Neuronal stem cell (in vitro differentiated cells): ENCODE measurements around the gene FANCD2.
A peak's percentile ranks its signal among the peaks of the same experiment; 100 is the strongest.
"Not testable (repeated sequence)": the region's sequence is repeated elsewhere in the genome, so short reads cannot be mapped to it uniquely, and the experiment has no call there.

Experiments used
- DNase-seq: peaks from one replicate; pipeline ENCODE4 v3.0.0-alpha.2; 2013; ENCODE audit warnings: low spot score
- H2AFZ ChIP-seq: one replicate; pipeline ENCODE4 v1.6.1; 2013; ENCODE audit warnings: mild to moderate bottlenecking, low read length, inconsistent platforms
- H2AK5ac ChIP-seq: 2 replicates; pipeline ENCODE4 v1.6.1; 2013; ENCODE audit warnings: low read depth, mild to moderate bottlenecking, inconsistent platforms, low read length, moderate library complexity, mixed read lengths
- H2BK120ac ChIP-seq: 2 replicates; pipeline ENCODE4 v1.6.1; 2013; ENCODE audit warnings: low read depth, mild to moderate bottlenecking, inconsistent platforms, low read length, moderate library complexity, mixed read lengths
- H2BK12ac ChIP-seq: one replicate; pipeline ENCODE4 v1.6.1; 2013; ENCODE audit warnings: low read length, inconsistent platforms
- H2BK15ac ChIP-seq: 2 replicates; pipeline ENCODE4 v1.6.1; 2013; ENCODE audit warnings: mild to moderate bottlenecking, low read length, inconsistent platforms, mixed read lengths
- H2BK5ac ChIP-seq: one replicate; pipeline ENCODE4 v1.6.1; 2013; ENCODE audit warnings: inconsistent platforms, mild to moderate bottlenecking, low read length, moderate library complexity
- H3K14ac ChIP-seq: one replicate; pipeline ENCODE4 v1.6.1; 2013; ENCODE audit warnings: low read length, inconsistent platforms
- H3K18ac ChIP-seq: 2 replicates; pipeline ENCODE4 v1.6.1; 2013; ENCODE audit warnings: low read length, inconsistent platforms
- H3K23ac ChIP-seq: 2 replicates; pipeline ENCODE4 v1.6.1; 2013; ENCODE audit warnings: low read depth, mild to moderate bottlenecking, mixed read lengths, low read length, inconsistent platforms; ENCODE audit not compliant: poor library complexity
- H3K27ac ChIP-seq: replicated peaks from 3 replicates; pipeline ENCODE4 v1.5.1; 2013; ENCODE audit warnings: low read length, inconsistent platforms
- H3K27me3 ChIP-seq, 3 experiments: 2 replicates each; pipeline ENCODE4 v1.6.1; 2013; ENCODE audit warnings: low read length in 3 of 3, mild to moderate bottlenecking in 2 of 3, inconsistent platforms in 1 of 3, low read depth in 1 of 3, mixed read lengths in 1 of 3, moderate library complexity in 1 of 3; ENCODE audit not compliant: control insufficient read depth in 3 of 3, insufficient read depth in 3 of 3
- H3K36me3 ChIP-seq, 2 donors: replicated peaks in 1 of 2; 2 replicates each; pipeline ENCODE4 v1.6.1; 2013; ENCODE audit warnings: low read length in 2 of 2; ENCODE audit not compliant: control insufficient read depth in 2 of 2, insufficient read depth in 2 of 2
- H3K4ac ChIP-seq: 2 replicates; pipeline ENCODE4 v1.6.1; 2013; ENCODE audit warnings: inconsistent platforms, mild to moderate bottlenecking, low read length, moderate library complexity
- H3K4me1 ChIP-seq, 2 donors: 1 replicate in 1 of 2; 2 replicates in 1 of 2; pipeline ENCODE4 v1.6.1; 2013; ENCODE audit warnings: low read length in 2 of 2, low read depth in 1 of 2; ENCODE audit not compliant: control insufficient read depth in 2 of 2, insufficient read depth in 1 of 2
- H3K4me2 ChIP-seq: one replicate; pipeline ENCODE4 v1.6.1; 2013; ENCODE audit warnings: mild to moderate bottlenecking, low read length, inconsistent platforms; ENCODE audit not compliant: insufficient read depth, poor library complexity, severe bottlenecking
- H3K4me3 ChIP-seq, 2 donors: 2 replicates each; pipeline ENCODE4 v1.5.1; 2013; ENCODE audit warnings: low read length in 2 of 2, mild to moderate bottlenecking in 2 of 2, inconsistent platforms in 1 of 2, moderate library complexity in 1 of 2
- H3K79me1 ChIP-seq: one replicate; pipeline ENCODE4 v1.6.1; 2013; ENCODE audit warnings: low read depth, mild to moderate bottlenecking, inconsistent platforms, low read length, moderate library complexity
- H3K9ac ChIP-seq: one replicate; pipeline ENCODE4 v1.6.1; 2013; ENCODE audit warnings: mild to moderate bottlenecking, low read depth, low read length, inconsistent platforms; ENCODE audit not compliant: poor library complexity
- H3K9me3 ChIP-seq, 2 donors: replicated peaks in 1 of 2; 2 replicates each; pipeline versions ENCODE3 to v1.6.1; 2013; ENCODE audit warnings: low read length in 2 of 2, mild to moderate bottlenecking in 2 of 2, inconsistent platforms in 1 of 2, low read depth in 1 of 2, mixed read lengths in 1 of 2, moderate library complexity in 1 of 2; ENCODE audit not compliant: control insufficient read depth in 2 of 2, insufficient read depth in 1 of 2
- H4K8ac ChIP-seq: one replicate; pipeline ENCODE4 v1.6.1; 2013; ENCODE audit warnings: low read depth, mild to moderate bottlenecking, inconsistent platforms, low read length, moderate library complexity
- H4K91ac ChIP-seq: one replicate; pipeline ENCODE4 v1.6.1; 2013; ENCODE audit warnings: low read length, low read depth, mild to moderate bottlenecking, inconsistent platforms; ENCODE audit not compliant: poor library complexity
- WGBS, 2 donors: extraction: QIAGEN DNeasy Blood & Tissue Kit; methylation state at CpG; one replicate each; pipeline ENCODE4 v1.1.7; 2013; ENCODE audit warnings: missing lambda C conversion rate in 2 of 2, mixed read lengths in 1 of 2; ENCODE audit not compliant: insufficient read length in 2 of 2, insufficient replicate concordance in 1 of 2; ENCODE audit errors: extremely low coverage in 2 of 2; 5-methylcytosine and 5-hydroxymethylcytosine counted together

The FANCD2 gene

GRCh38 chr3:10006762-10007090, 19.5 kb upstream of the FANCD2 start:
- WGBS, 2 donors: no CpG with 5 or more reads among the region's 8 CpGs
- Histone ChIP-seq H3K79me1 (peaks cover 4% of the 10 kb centered on the region), H3K14ac (no peak overlapping the region), H3K27me3 (no peaks in the 10 kb centered on the region), H3K9me3 (no peaks in the 10 kb centered on the region), H2BK5ac (no peak overlapping the region), H3K4ac (no peak overlapping the region), H3K18ac (no peak overlapping the region), H2BK15ac (no peak overlapping the region), H4K8ac (no peak overlapping the region), H3K4me1 (peaks cover 2 to 14% of the 10 kb centered on the region in 2 donors), H3K9ac (no peak overlapping the region), H3K23ac (no peak overlapping the region), H4K91ac (no peak overlapping the region), H3K4me3 (no peak overlapping the region), H2AK5ac (no peak overlapping the region), H2AFZ (no peak overlapping the region), H3K27ac (no peak overlapping the region), H2BK120ac (no peak overlapping the region), H3K36me3 (peaks cover 10 to 50% of the 10 kb centered on the region in 2 donors), H2BK12ac (no peak overlapping the region), H3K4me2 (no peak overlapping the region)
- DNase-seq: no peak

GRCh38 chr3:10007126-10007782, 19.0 kb upstream of the FANCD2 start:
- Histone ChIP-seq H2BK12ac (no peak overlapping the region), H3K79me1 (peaks cover 4% of the 10 kb centered on the region), H3K36me3 (peaks cover 10 to 45% of the 10 kb centered on the region in 2 donors), H4K91ac (no peak overlapping the region), H3K27ac (no peak overlapping the region), H2BK5ac (no peak overlapping the region), H3K9me3 (no peaks in the 10 kb centered on the region), H3K4ac (no peak overlapping the region), H2BK120ac (no peak overlapping the region), H3K18ac (no peak overlapping the region), H2BK15ac (no peak overlapping the region), H3K4me3 (no peak overlapping the region), H3K9ac (no peak overlapping the region), H3K14ac (no peak overlapping the region), H3K4me1 (peaks cover 2 to 14% of the 10 kb centered on the region in 2 donors), H3K23ac (no peak overlapping the region), H3K27me3 (no peaks in the 10 kb centered on the region), H2AFZ (no peak overlapping the region), H2AK5ac (no peak overlapping the region), H4K8ac (no peak overlapping the region), H3K4me2 (no peak overlapping the region)
- no CpG with 5 or more reads among the region's 7 CpGs for WGBS, 2 donors
- no peak for DNase-seq

GRCh38 chr3:10008216-10008587, 18.0 kb upstream of the FANCD2 start:
- not testable (repeated sequence) for H3K4me2 ChIP-seq, H3K4me3 ChIP-seq, H2BK5ac ChIP-seq, H3K14ac ChIP-seq, H3K9ac ChIP-seq, H4K91ac ChIP-seq, H3K27me3 ChIP-seq, H3K79me1 ChIP-seq, H2BK120ac ChIP-seq, DNase-seq, H2AFZ ChIP-seq, H3K18ac ChIP-seq, H2BK15ac ChIP-seq, H4K8ac ChIP-seq, H3K4ac ChIP-seq, H3K27ac ChIP-seq, H2AK5ac ChIP-seq, H3K9me3 ChIP-seq, H2BK12ac ChIP-seq, H3K23ac ChIP-seq
- WGBS, 2 donors: no CpG with 5 or more reads among the region's 4 CpGs
- Histone ChIP-seq H3K36me3 (peaks cover 6 to 36% of the 10 kb centered on the region in 2 donors), H3K4me1 (peaks cover 2 to 14% of the 10 kb centered on the region in 2 donors)

GRCh38 chr3:10008588-10009344, 17.5 kb upstream of the FANCD2 start:
- peak overlapping the region in 1 of 2 donors; percentile 75 for H3K4me3 ChIP-seq
- H2BK120ac ChIP-seq: no peak overlapping the region
- no peak overlapping the region for H2AFZ ChIP-seq
- no peaks in the 10 kb centered on the region for H3K9me3 ChIP-seq
- peaks cover 4 to 30% of the 10 kb centered on the region in 2 donors for H3K36me3 ChIP-seq
- peak; percentile 73 for DNase-seq
- H3K27me3 ChIP-seq: no peaks in the 10 kb centered on the region
- peaks cover 2% of the 10 kb centered on the region for H3K79me1 ChIP-seq
- no peak overlapping the region for H3K18ac ChIP-seq
- H3K4ac ChIP-seq: no peak overlapping the region
- H3K27ac ChIP-seq: no peak overlapping the region
- no peak overlapping the region for H4K91ac ChIP-seq
- peak overlapping the region; percentile 63 for H3K4me2 ChIP-seq
- no peak overlapping the region for H2BK5ac ChIP-seq
- peaks cover 2 to 14% of the 10 kb centered on the region in 2 donors for H3K4me1 ChIP-seq
- no peak overlapping the region for H3K14ac ChIP-seq
- H2BK12ac ChIP-seq: no peak overlapping the region
- H2AK5ac ChIP-seq: no peak overlapping the region
- no peak overlapping the region for H4K8ac ChIP-seq
- peak overlapping the region; percentile 13 for H3K23ac ChIP-seq
- peak overlapping the region; percentile 83 for H3K9ac ChIP-seq
- no CpG with 5 or more reads among the region's 23 CpGs for WGBS, 2 donors
- no peak overlapping the region for H2BK15ac ChIP-seq
